Measurements from ENCODE around the gene CDKL4.

DNA sequence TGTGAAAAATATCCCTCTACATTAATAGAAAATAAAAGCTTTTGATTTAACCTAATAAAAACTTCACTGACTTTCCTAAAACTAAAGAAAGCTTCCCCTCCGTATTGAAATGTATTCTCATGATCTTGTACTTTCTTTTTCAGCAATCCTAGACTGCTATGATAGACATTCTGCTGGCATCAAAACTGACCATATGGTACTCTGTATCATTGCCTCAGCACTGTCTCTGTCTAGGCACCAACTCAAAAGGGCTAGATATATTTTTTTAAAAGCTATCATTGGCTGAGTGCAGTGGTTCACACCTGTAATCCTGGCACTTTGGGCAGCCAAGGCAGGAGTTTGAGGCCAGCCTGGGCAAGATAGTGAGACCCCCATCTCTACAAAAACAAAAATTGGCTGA lies 32.9 kb downstream of the CDKL4 start:
- TF ChIP-seq, protein P1, sequence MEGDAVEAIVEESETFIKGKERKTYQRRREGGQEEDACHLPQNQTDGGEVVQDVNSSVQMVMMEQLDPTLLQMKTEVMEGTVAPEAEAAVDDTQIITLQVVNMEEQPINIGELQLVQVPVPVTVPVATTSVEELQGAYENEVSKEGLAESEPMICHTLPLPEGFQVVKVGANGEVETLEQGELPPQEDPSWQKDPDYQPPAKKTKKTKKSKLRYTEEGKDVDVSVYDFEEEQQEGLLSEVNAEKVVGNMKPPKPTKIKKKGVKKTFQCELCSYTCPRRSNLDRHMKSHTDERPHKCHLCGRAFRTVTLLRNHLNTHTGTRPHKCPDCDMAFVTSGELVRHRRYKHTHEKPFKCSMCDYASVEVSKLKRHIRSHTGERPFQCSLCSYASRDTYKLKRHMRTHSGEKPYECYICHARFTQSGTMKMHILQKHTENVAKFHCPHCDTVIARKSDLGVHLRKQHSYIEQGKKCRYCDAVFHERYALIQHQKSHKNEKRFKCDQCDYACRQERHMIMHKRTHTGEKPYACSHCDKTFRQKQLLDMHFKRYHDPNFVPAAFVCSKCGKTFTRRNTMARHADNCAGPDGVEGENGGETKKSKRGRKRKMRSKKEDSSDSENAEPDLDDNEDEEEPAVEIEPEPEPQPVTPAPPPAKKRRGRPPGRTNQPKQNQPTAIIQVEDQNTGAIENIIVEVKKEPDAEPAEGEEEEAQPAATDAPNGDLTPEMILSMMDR (conservative IDR thresholded peaks at IDR 0.05 in 1 of 2, IDR thresholded peaks at IDR 0.05 in 1 of 2; ENCODE audit: extremely low read depth in 1 of 2, insufficient read depth in 1 of 2, low read depth in 1 of 2, low read length in 2 of 2): no peak
- TF ChIP-seq EZH2 (IDR thresholded peaks at IDR 0.05; ENCODE audit: borderline replicate concordance, low read length): no peak

All from mammary epithelial cell (primary cell).